ENCODE measurements around the gene KCNT1. TPM values are rescaled to one million over a fixed set of nuclear protein-coding genes. Genes with fewer than 3 reads are reported as not detected.
A peak's percentile ranks its signal among the peaks of the same experiment; 100 is the strongest.

KCNT1 gene
- total RNA-seq, result not detected in 2 replicates

DNA sequence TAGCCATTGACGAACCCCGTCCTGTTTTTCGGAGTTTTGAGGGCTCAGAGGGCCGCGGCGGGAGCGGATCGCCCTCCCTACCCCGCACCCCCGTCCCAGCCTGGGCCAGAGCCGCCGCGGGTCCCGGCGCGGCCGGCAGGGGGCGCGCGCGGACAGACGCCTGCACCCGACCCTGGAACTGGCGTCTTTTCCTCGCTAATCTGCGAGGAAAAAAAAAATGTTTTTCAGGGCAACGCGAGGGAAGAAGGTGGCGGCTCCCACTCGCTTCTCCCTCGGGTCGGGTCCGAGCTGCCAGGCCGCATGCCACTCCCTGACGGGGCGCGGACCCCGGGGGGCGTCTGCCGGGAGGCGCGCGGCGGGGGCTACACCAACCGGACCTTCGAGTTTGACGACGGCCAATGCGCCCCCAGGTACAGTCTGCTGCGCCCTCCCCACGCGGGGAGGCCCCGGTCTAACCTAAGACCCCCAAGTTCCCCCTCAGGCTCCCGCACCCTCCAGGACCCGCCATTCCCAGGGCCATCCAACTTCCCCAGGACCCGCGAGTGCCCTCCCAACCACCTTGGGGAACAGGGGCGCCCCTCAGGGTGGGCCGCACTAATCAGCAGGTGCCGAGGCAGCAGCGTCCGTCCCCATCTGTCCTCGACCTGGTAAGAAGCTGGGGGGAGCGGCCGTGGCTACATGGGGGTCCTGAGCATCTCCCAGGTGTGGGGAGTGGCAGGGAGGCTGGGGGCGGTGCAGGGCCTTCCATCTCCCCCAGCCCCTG, at the start of gene KCNT1:
KCNT1 (plus strand) TSS at position 227 of the 763 bp plus-strand sequence; CDS start at position 301, 74 bp downstream.
- Histone ChIP-seq H3K36me3 (ENCODE audit: control insufficient read depth, insufficient read depth, low read length) (no peaks in the 10 kb centered on the region), H3K4me3 (ENCODE audit: low read depth, low read length) (no peak within 1 kb of the TSS), H3K27me3 (ENCODE audit: control insufficient read depth, insufficient read depth, low read length) (peaks cover 1% of the 10 kb centered on the region)
- DNase-seq (ENCODE audit: low read depth) (no peak), FAIRE-seq (no peak)
- TF ChIP-seq CTCF (IDR thresholded peaks at IDR 0.05; ENCODE audit: insufficient read depth, low read length, severe bottlenecking), result peak; percentile 68

DNA sequence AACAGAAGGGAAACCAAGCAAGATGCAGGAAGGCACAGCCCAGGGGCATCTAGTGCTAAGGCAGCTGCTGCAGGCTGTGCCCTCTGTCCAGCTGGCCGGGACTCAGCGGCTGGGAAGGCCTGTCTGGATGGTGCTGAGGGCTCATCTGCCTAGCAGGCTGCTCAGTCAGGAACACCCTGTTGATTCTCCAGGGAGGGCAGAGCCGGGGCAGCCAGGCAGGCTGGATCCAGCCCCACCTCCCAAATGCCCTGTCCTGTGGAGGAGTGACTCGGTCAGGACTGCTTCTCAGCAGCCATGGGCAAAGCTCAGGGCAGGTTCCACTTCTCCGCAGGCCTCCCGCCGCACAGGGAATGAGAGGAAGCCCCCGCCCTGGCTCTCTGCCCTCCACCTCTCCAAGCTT, 46.7 kb upstream of the KCNT1 start:
- no peaks in the 10 kb centered on the region for H3K36me3 ChIP-seq (ENCODE audit: control insufficient read depth, insufficient read depth, low read length)
- DNase-seq (ENCODE audit: low read depth), result no peak
- TF ChIP-seq CTCF (IDR thresholded peaks at IDR 0.05; ENCODE audit: insufficient read depth, low read length, severe bottlenecking), result no peak
- FAIRE-seq, result no peak
- no peak overlapping the region for H3K4me3 ChIP-seq (ENCODE audit: low read depth, low read length)
- no peaks in the 10 kb centered on the region for H3K27me3 ChIP-seq (ENCODE audit: control insufficient read depth, insufficient read depth, low read length)

GRCh38 chr9:135657416-135657815, 44.6 kb upstream of the KCNT1 start:
- DNase-seq (ENCODE audit: low read depth) (no peak), FAIRE-seq (peak; percentile 73)
- no peak overlapping the region for H3K4me3 ChIP-seq (ENCODE audit: low read depth, low read length)
- no peaks in the 10 kb centered on the region for H3K27me3 ChIP-seq (ENCODE audit: control insufficient read depth, insufficient read depth, low read length)
- TF ChIP-seq CTCF (IDR thresholded peaks at IDR 0.05; ENCODE audit: insufficient read depth, low read length, severe bottlenecking), result no peak
- no peaks in the 10 kb centered on the region for H3K36me3 ChIP-seq (ENCODE audit: control insufficient read depth, insufficient read depth, low read length)

DNA sequence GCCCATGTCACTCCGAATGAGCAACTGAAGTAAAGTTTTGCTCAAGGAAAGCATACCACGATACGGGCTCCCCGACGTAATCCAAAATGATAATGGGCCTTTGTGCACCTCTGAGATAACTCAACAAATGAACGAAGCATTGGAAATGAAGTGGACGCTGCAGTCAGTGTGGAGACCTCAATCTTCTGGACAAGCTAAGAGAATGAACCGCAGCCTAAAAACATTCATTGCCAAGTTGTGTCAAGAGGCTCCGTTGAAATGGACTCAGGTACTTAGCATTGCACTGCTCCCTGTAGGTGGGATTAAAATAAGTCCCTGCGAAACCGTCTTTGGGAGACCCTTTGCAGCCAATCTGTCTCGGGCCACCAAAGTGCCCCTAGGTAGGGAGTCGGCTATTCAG, 42.7 kb upstream of the KCNT1 start:
- H3K4me3 ChIP-seq (ENCODE audit: low read depth, low read length), result no peak overlapping the region
- no peaks in the 10 kb centered on the region for H3K36me3 ChIP-seq (ENCODE audit: control insufficient read depth, insufficient read depth, low read length)
- no peak for FAIRE-seq
- no peak for DNase-seq (ENCODE audit: low read depth)
- no peak for TF ChIP-seq CTCF (IDR thresholded peaks at IDR 0.05; ENCODE audit: insufficient read depth, low read length, severe bottlenecking)
- no peaks in the 10 kb centered on the region for H3K27me3 ChIP-seq (ENCODE audit: control insufficient read depth, insufficient read depth, low read length)

GRCh38 chr9:135660407-135660806, 41.6 kb upstream of the KCNT1 start:
- no peak for TF ChIP-seq CTCF (IDR thresholded peaks at IDR 0.05; ENCODE audit: insufficient read depth, low read length, severe bottlenecking)
- no peaks in the 10 kb centered on the region for H3K27me3 ChIP-seq (ENCODE audit: control insufficient read depth, insufficient read depth, low read length)
- FAIRE-seq (no peak), DNase-seq (ENCODE audit: low read depth) (no peak)
- no peak overlapping the region for H3K4me3 ChIP-seq (ENCODE audit: low read depth, low read length)
- H3K36me3 ChIP-seq (ENCODE audit: control insufficient read depth, insufficient read depth, low read length), result no peaks in the 10 kb centered on the region

Measured in bronchial epithelial cell (primary cell).